H9 (cell line): Measurements from ENCODE around the gene USP13. TPM values are rescaled to one million over a fixed set of nuclear protein-coding genes. Genes with fewer than 3 reads are reported as not detected.

Experiments used
- DNase-seq: peaks from one replicate; pipeline ENCODE4 v3.0.0-alpha.2; 2017
- H2AFZ ChIP-seq: one replicate; pipeline ENCODE4 v1.6.1; 2013; ENCODE audit warnings: mild to moderate bottlenecking, low read length, control low read depth, moderate library complexity
- H2AK5ac ChIP-seq: 2 replicates; pipeline ENCODE4 v1.6.1; 2013; ENCODE audit warnings: low read length, control low read depth, mixed read lengths; ENCODE audit not compliant: insufficient read length
- H2BK120ac ChIP-seq: one replicate; pipeline ENCODE4 v1.6.1; 2013; ENCODE audit warnings: low read depth, mild to moderate bottlenecking, low read length, control low read depth, inconsistent platforms; ENCODE audit not compliant: poor library complexity, severe bottlenecking
- H2BK12ac ChIP-seq: 2 replicates; pipeline ENCODE4 v1.6.1; 2013; ENCODE audit warnings: low read length, control low read depth, mixed read lengths, low read depth; ENCODE audit not compliant: insufficient read length
- H2BK15ac ChIP-seq: 2 replicates; pipeline ENCODE4 v1.6.1; 2013; ENCODE audit warnings: low read depth, low read length, control low read depth
- H2BK20ac ChIP-seq: one replicate; pipeline ENCODE4 v1.6.1; 2013; ENCODE audit warnings: low read depth, mild to moderate bottlenecking, low read length, control low read depth, inconsistent platforms; ENCODE audit not compliant: poor library complexity, severe bottlenecking
- H2BK5ac ChIP-seq: 2 replicates; pipeline ENCODE4 v1.6.1; 2013; ENCODE audit warnings: low read length, control low read depth, mixed read lengths; ENCODE audit not compliant: insufficient read length
- H3K14ac ChIP-seq: 2 replicates; pipeline ENCODE4 v1.6.1; 2013; ENCODE audit warnings: low read length, control low read depth; ENCODE audit not compliant: insufficient read depth
- H3K18ac ChIP-seq: 2 replicates; pipeline ENCODE4 v1.6.1; 2013; ENCODE audit warnings: low read depth, mild to moderate bottlenecking, mixed read lengths, low read length, control low read depth; ENCODE audit not compliant: insufficient read length
- H3K23ac ChIP-seq: 2 replicates; pipeline ENCODE4 v1.6.1; 2013; ENCODE audit warnings: low read length, control low read depth, mixed read lengths, low read depth; ENCODE audit not compliant: insufficient read length
- H3K23me2 ChIP-seq: 2 replicates; pipeline ENCODE4 v1.6.1; 2013; ENCODE audit warnings: low read depth, mild to moderate bottlenecking, mixed read lengths, low read length, control low read depth; ENCODE audit not compliant: insufficient read length, poor library complexity, severe bottlenecking
- H3K27ac ChIP-seq: 2 replicates; pipeline ENCODE4 v1.5.1; 2013; ENCODE audit warnings: low read length, control low read depth, mixed read lengths, low read depth; ENCODE audit not compliant: insufficient read length
- H3K27me3 ChIP-seq: 2 replicates; pipeline ENCODE4 v1.6.1; 2013; ENCODE audit warnings: low read length, control low read depth, inconsistent platforms; ENCODE audit not compliant: insufficient read depth
- H3K4ac ChIP-seq: 2 replicates; pipeline ENCODE4 v1.6.1; 2013; ENCODE audit warnings: low read depth, mild to moderate bottlenecking, control low read depth, inconsistent platforms, low read length, moderate library complexity
- H3K4me1 ChIP-seq: 2 replicates; pipeline ENCODE4 v1.6.1; 2013; ENCODE audit warnings: low read length, control low read depth, inconsistent platforms; ENCODE audit not compliant: insufficient read depth
- H3K4me2 ChIP-seq: 2 replicates; pipeline ENCODE4 v1.6.1; 2013; ENCODE audit warnings: low read length, control low read depth, mixed read lengths; ENCODE audit not compliant: insufficient read length, insufficient read depth
- H3K56ac ChIP-seq: 2 replicates; pipeline ENCODE4 v1.6.1; 2013; ENCODE audit warnings: low read depth, mild to moderate bottlenecking, mixed read lengths, low read length, control low read depth; ENCODE audit not compliant: insufficient read length
- H3K79me1 ChIP-seq: 2 replicates; pipeline ENCODE4 v1.6.1; 2013; ENCODE audit warnings: low read depth, mild to moderate bottlenecking, moderate library complexity, low read length, control low read depth, inconsistent platforms; ENCODE audit not compliant: insufficient read depth, poor library complexity, severe bottlenecking
- H3K79me2 ChIP-seq: 2 replicates; pipeline ENCODE4 v1.6.1; 2013; ENCODE audit warnings: low read length, control low read depth, inconsistent platforms; ENCODE audit not compliant: insufficient read depth
- H3K9ac ChIP-seq: 2 replicates; pipeline ENCODE4 v1.6.1; 2013; ENCODE audit warnings: low read length, control low read depth, mixed read lengths; ENCODE audit not compliant: insufficient read length; ENCODE audit errors: extremely low read depth
- H3K9me3 ChIP-seq: one replicate; pipeline ENCODE4 v1.6.1; 2013; ENCODE audit warnings: low read depth, low read length, inconsistent platforms; ENCODE audit not compliant: control insufficient read depth
- H3T11ph ChIP-seq: one replicate; pipeline ENCODE4 v1.6.1; 2013; ENCODE audit warnings: mild to moderate bottlenecking, low read length, control low read depth, inconsistent platforms
- H4K20me1 ChIP-seq: one replicate; pipeline ENCODE4 v1.6.1; 2013; ENCODE audit not compliant: control insufficient read depth, insufficient read length, insufficient read depth
- H4K5ac ChIP-seq: 2 replicates; pipeline ENCODE4 v1.6.1; 2013; ENCODE audit warnings: low read depth, mild to moderate bottlenecking, mixed read lengths, low read length, control low read depth; ENCODE audit not compliant: insufficient read length
- H4K8ac ChIP-seq: replicated peaks from 2 replicates; pipeline ENCODE4 v1.6.1; 2013; ENCODE audit warnings: low read length, control low read depth, mixed read lengths, low read depth; ENCODE audit not compliant: insufficient read length
- H4K91ac ChIP-seq: 2 replicates; pipeline ENCODE4 v1.6.1; 2013; ENCODE audit warnings: low read depth, mild to moderate bottlenecking, moderate library complexity, mixed read lengths, low read length, control low read depth; ENCODE audit not compliant: insufficient read length
- H3K27ac Mint-ChIP-seq, 3 experiments: 2 replicates in 2 of 3; 3 replicates in 1 of 3; pipeline ENCODE4 v1.8.0; 2020 to 2021; ENCODE audit warnings: mixed read lengths in 3 of 3, mild to moderate bottlenecking in 1 of 3, moderate library complexity in 1 of 3
- H3K27me3 Mint-ChIP-seq: 2 replicates; pipeline ENCODE4 v1.8.0; 2021; ENCODE audit warnings: low read depth, mild to moderate bottlenecking, moderate library complexity, mixed read lengths
- H3K36me3 Mint-ChIP-seq, 3 experiments: 2 replicates in 2 of 3; 3 replicates in 1 of 3; pipeline ENCODE4 v1.8.0; 2020 to 2021; ENCODE audit warnings: low read depth in 3 of 3, mixed read lengths in 3 of 3; ENCODE audit not compliant: insufficient read depth in 1 of 3
- H3K4me1 Mint-ChIP-seq, 2 experiments: 2 replicates each; pipeline ENCODE4 v1.8.0; 2020; ENCODE audit warnings: mixed read lengths in 2 of 2
- H3K4me3 Mint-ChIP-seq, 2 experiments: 2 replicates in 1 of 2; 3 replicates in 1 of 2; pipeline ENCODE4 v1.8.0; 2020 to 2021; ENCODE audit warnings: mild to moderate bottlenecking in 2 of 2, mixed read lengths in 2 of 2, moderate library complexity in 1 of 2
- H3K9me3 Mint-ChIP-seq, 2 experiments: 2 replicates in 1 of 2; 3 replicates in 1 of 2; pipeline ENCODE4 v1.8.0; 2020; ENCODE audit warnings: mild to moderate bottlenecking in 2 of 2, mixed read lengths in 2 of 2, moderate library complexity in 1 of 2
- WGBS: extraction: QIAGEN DNeasy Blood & Tissue Kit; methylation state at CpG from one replicate; pipeline ENCODE4 v1.1.7; 2013; ENCODE audit warnings: missing lambda C conversion rate, low lambda C conversion rate, mixed read lengths; ENCODE audit not compliant: insufficient read length; ENCODE audit errors: extremely low coverage; 5-methylcytosine and 5-hydroxymethylcytosine counted together
- total RNA-seq: library from RNA; stranded (reverse); gene quantifications from 2 replicates; pipeline ENCODE4 v1.2.1, GENCODE V29; 2021
- TF ChIP-seq, protein P1 (sequence below): fragments of 200-600 bp; sonication (generic); conservative IDR thresholded peaks from 3 replicates; pipeline ENCODE4 v1.8.0; 2021; ENCODE audit warnings: antibody characterized with exemption, mild to moderate bottlenecking

Gene USP13
- total RNA-seq, 1 experiment from 2014 or later: 26.7 TPM

DNA sequence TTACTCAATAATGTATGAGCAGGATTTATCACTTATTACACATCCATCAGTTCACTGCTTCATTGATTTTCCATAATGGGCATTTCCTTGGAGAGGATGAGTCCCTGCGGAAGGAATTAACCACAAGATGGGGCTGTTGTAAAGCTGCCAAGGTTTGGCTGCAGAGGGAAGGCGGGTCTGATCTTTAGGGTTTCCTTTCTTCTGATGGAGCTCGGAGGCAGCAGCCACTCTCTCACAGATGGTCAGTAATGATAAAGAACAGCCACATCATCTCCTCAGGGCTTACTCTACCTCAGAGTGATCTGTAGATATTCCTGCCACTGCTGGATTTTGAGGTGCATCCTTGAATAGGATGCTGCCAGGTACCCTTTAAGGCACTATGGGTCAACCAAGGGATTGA is 115.2 kb downstream of the USP13 start:
- WGBS: no CpG with 5 or more reads among the region's 3 CpGs
- no peak overlapping the region for H3K27ac Mint-ChIP-seq
- Histone ChIP-seq H3T11ph (no peak overlapping the region), H2BK20ac (no peak overlapping the region), H3K56ac (no peak overlapping the region), H2BK120ac (no peak overlapping the region), H3K79me1 (no peaks in the 10 kb centered on the region), H4K20me1 (no peaks in the 10 kb centered on the region), H3K79me2 (no peaks in the 10 kb centered on the region), H3K23me2 (no peaks in the 10 kb centered on the region), H2BK15ac (no peak overlapping the region), H3K27ac (no peak overlapping the region), H3K18ac (no peak overlapping the region), H3K27me3 (no peaks in the 10 kb centered on the region), H3K9me3 (no peaks in the 10 kb centered on the region), H4K8ac (no peak overlapping the region), H4K5ac (no peak overlapping the region), H3K14ac (no peak overlapping the region), H2BK12ac (no peak overlapping the region), H3K4me1 (peaks cover 10% of the 10 kb centered on the region), H3K9ac (no peak overlapping the region), H3K4ac (no peak overlapping the region), H3K4me2 (no peak overlapping the region), H3K23ac (no peak overlapping the region), H4K91ac (no peak overlapping the region), H2AK5ac (no peak overlapping the region), H2BK5ac (no peak overlapping the region), H2AFZ (no peak overlapping the region)
- TF ChIP-seq, protein P1, sequence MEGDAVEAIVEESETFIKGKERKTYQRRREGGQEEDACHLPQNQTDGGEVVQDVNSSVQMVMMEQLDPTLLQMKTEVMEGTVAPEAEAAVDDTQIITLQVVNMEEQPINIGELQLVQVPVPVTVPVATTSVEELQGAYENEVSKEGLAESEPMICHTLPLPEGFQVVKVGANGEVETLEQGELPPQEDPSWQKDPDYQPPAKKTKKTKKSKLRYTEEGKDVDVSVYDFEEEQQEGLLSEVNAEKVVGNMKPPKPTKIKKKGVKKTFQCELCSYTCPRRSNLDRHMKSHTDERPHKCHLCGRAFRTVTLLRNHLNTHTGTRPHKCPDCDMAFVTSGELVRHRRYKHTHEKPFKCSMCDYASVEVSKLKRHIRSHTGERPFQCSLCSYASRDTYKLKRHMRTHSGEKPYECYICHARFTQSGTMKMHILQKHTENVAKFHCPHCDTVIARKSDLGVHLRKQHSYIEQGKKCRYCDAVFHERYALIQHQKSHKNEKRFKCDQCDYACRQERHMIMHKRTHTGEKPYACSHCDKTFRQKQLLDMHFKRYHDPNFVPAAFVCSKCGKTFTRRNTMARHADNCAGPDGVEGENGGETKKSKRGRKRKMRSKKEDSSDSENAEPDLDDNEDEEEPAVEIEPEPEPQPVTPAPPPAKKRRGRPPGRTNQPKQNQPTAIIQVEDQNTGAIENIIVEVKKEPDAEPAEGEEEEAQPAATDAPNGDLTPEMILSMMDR: peak; percentile 85
- DNase-seq: peak; percentile 50
- H3K27me3 Mint-ChIP-seq: no peaks in the 10 kb centered on the region
- no peaks in the 10 kb centered on the region for H3K9me3 Mint-ChIP-seq
- H3K36me3 Mint-ChIP-seq: peaks cover 8 to 34% (median 33%) of the 10 kb centered on the region in 3 experiments; a peak in 6 of 7 replicates
- peaks cover 21 to 27% of the 10 kb centered on the region in 2 experiments for H3K4me1 Mint-ChIP-seq
- H3K4me3 Mint-ChIP-seq: no peak overlapping the region
